Measurements from ENCODE around the gene PLEKHO2.

Gene PLEKHO2

GRCh38 chr15:64845831-64846595 is 4.3 kb downstream of the PLEKHO2 start:
- DNase-seq (ENCODE audit: extremely low read depth, low read depth): no peak
- TF ChIP-seq CTCF (IDR thresholded peaks at IDR 0.05; ENCODE audit: low read depth, low read length): no peak

- DNase-seq (ENCODE audit: extremely low read depth, low read depth): no peak
- no peak for TF ChIP-seq CTCF (IDR thresholded peaks at IDR 0.05; ENCODE audit: low read depth, low read length)
Measured at GRCh38 chr15:64847016-64847415, 5.3 kb downstream of the PLEKHO2 start.

GRCh38 chr15:64847448-64847847 is 5.7 kb downstream of the PLEKHO2 start:
- TF ChIP-seq CTCF (IDR thresholded peaks at IDR 0.05; ENCODE audit: low read depth, low read length): no peak
- DNase-seq (ENCODE audit: extremely low read depth, low read depth): no peak

GRCh38 chr15:64847876-64848716 is 6.4 kb downstream of the PLEKHO2 start:
- DNase-seq (ENCODE audit: extremely low read depth, low read depth): no peak

GRCh38 chr15:64850778-64851502 is 9.2 kb downstream of the PLEKHO2 start:
- no peak for DNase-seq (ENCODE audit: extremely low read depth, low read depth)
- TF ChIP-seq CTCF (IDR thresholded peaks at IDR 0.05; ENCODE audit: low read depth, low read length): no peak

More at GRCh38 chr15:64847876-64848716, 6.4 kb downstream of the PLEKHO2 start:
- TF ChIP-seq CTCF (IDR thresholded peaks at IDR 0.05; ENCODE audit: low read depth, low read length): no peak

GRCh38 chr15:64851503-64851840 is 9.8 kb downstream of the PLEKHO2 start:
- no peak for TF ChIP-seq CTCF (IDR thresholded peaks at IDR 0.05; ENCODE audit: low read depth, low read length)
- DNase-seq (ENCODE audit: extremely low read depth, low read depth): peak; percentile 56

Measured in AG09319 (cell line).